Activated CD4-positive, alpha-beta T cell treated with anti-CD3 and anti-CD28 coated beads for 48 hours (primary cell): ENCODE results near the gene SLC35G2.
A peak's percentile ranks its signal among the peaks of the same experiment; 100 is the strongest.
"Not testable (repeated sequence)": the region's sequence is repeated elsewhere in the genome, so short reads cannot be mapped to it uniquely, and the experiment has no call there.

Experiments
- DNase-seq: peaks from one replicate; pipeline ENCODE4 v3.0.0-alpha.2; 2020

Gene SLC35G2

DNA sequence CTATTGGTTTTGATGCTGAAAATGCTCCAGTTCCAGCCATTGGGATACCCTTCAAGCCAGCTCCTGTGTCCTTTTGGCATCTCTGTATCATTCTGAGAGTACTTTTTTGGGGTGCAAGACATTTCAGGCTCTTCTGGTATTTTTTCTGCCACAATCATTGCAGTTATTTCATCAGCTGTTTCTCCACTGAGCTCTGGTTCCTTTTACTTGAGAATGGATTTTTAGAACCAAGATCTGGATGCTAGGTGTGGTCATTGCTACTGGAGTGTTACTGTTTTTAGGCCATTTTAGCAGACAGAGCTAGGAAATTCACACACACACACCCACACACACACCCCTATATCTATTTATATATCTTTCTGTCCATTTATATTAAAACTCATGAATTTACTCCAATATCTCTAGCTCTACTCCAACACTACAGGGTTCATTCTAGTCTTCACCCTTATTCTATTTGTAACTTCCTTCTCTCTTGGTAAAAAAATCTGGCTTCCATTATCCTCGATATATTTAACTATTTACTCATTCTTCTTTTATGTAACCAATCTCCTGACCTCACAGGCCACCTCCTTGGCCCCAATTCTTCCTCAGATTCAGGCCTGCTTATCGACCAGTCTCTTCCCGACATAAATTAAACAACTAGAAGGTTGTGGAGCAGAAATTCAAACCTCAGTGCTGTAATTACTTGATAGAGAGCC, 17.0 kb downstream of the SLC35G2 start:
- no peak for DNase-seq

DNA sequence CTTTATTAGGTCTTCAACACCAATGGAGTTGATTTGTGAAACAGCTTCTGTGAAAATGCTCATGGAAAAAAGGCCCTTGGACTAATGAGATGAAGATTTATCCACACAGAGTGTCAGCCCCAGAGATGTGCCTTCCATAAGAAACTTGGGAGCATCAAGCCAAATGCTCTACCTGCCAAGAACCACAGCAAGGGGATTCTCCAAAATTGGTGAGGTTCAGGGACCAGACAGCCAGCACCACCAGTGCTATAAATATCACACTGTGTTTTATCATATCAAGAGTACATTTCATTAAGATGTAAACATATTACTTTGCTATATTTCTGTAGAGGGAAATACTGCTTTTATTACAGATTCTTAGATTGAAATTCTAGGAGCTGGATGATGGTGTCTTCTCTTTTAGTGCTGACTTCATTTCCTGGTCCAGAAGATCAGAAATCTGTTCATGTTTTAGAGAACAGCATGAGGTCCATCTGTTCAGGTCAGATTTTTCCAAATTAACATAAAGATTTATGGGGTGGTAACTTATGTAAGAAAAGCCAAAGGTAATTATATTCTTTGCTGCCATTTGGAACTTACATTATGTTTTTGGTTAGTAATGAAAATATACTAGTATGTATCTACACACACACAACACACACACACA, 17.7 kb downstream of the SLC35G2 start:
- DNase-seq = no peak

GRCh38 chr3:136838641-136839555, 20.0 kb downstream of the SLC35G2 start:
- DNase-seq = no peak

- DNase-seq = no peak
Observed at GRCh38 chr3:136839556-136839931, 20.6 kb downstream of the SLC35G2 start.

DNA sequence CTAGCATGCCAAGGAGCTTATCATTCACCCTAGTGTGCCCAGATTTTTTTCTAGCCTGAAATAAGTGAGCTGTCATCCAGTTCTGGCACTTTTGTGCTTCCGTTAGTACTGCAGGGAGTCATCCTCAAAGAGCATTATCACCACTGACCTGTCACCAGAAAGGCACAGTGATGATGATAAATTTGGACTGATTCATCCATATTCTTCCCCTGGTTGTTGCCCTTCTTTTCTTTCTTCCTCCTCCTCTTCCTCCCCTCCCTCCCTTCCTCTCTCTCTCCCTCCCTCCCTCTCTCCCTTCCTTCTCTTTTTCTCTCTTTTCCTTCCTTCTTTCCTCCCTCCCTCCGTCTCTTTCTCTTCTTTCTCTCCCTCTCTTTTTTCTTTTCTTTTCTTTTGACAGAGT, 21.3 kb downstream of the SLC35G2 start:
- DNase-seq = no peak

- no peak for DNase-seq
Observed at GRCh38 chr3:136842294-136842693, 23.4 kb downstream of the SLC35G2 start.

GRCh38 chr3:136844724-136845123, 25.8 kb downstream of the SLC35G2 start:
- no peak for DNase-seq

DNA sequence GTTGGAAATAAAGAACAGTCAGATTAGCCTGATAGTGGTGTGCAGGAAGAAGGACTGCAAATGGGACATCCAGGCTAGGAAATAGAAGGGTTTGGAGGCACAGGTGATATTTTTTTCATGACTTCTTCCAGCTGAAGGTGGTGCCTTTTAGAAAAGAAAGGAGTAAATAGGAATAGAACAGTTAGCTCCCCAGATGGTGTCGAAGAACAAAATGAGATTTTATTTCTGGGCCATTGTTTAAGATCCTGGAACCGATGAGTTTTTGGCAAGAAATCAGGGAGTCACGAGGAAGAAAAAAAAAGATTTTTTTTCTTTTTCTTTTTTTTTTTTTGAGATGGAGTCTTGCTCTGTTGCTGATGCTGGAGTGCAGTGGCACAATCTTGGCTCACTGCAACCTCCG, 33.3 kb downstream of the SLC35G2 start:
- DNase-seq = no peak

DNA sequence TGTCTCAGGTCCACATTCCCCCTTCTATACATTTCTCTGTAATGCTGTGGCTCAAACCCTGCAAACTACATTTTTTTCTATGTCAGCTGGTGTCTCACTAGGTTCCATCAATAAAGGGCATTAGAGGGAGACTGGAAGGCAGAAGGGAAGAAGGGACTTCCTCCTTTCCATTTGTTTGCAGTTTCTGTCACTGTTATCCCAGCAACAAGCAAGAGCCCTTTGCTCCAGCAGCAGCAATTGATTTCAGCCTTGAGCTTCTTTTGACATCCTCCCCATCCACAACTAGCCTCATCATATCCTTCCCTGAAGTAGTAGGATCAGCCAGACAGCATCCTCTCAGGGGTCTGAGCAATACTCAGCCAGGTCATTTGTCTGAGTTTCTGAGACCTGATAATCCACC, 37.7 kb downstream of the SLC35G2 start:
- DNase-seq = no peak

DNA sequence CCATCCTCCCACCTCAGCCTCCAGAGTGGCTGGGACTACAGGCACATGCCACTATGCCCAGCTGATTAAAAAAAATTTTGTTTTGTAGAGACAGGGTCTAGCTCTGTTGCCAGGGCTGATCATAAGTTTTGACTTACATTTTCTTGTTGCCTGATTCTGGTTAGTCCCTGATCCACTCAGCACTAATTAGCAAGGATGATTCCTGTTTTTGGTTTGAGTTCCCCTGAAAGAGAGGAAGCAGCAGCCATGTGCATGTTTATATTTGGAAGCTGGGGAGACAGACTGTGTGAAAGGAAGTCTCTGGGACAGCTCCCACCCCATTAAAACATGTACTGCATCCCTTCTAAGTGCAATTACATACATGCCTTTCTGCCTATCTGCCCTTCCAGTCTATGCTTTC, 39.5 kb downstream of the SLC35G2 start:
- no peak for DNase-seq

DNA sequence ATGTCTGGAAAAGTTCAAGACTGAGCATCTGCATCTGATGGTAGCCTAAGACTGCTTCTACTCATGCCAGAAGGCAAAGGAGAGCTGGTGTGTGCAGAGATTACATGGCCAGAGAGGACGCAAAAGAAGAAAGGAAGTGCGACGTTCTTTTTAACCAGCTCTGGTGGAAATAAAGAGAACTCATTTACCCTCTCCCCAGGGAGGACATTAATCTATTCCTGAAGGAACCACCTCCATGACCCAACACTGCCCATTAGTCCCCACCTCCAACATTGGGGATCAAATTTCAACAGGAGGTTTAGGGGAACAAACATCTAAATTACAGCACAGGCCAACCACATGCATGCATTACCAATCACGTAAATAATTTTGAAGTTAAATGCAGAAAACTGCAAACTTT, 41.6 kb downstream of the SLC35G2 start:
- no peak for DNase-seq

- peak; percentile 98 for DNase-seq
Observed at GRCh38 chr3:136861890-136862616, 43.1 kb downstream of the SLC35G2 start, which contains the start of gene NCK1. Gene NCK1, plus strand, starts transcription at chr3:136862208. Its CDS starts 65,794 bp downstream, at chr3:136928002.

GRCh38 chr3:136862617-136863322, 43.8 kb downstream of the SLC35G2 start:
- DNase-seq = peak; percentile 59

- DNase-seq = no peak
Observed at GRCh38 chr3:136869282-136869681, 50.4 kb downstream of the SLC35G2 start.

DNA sequence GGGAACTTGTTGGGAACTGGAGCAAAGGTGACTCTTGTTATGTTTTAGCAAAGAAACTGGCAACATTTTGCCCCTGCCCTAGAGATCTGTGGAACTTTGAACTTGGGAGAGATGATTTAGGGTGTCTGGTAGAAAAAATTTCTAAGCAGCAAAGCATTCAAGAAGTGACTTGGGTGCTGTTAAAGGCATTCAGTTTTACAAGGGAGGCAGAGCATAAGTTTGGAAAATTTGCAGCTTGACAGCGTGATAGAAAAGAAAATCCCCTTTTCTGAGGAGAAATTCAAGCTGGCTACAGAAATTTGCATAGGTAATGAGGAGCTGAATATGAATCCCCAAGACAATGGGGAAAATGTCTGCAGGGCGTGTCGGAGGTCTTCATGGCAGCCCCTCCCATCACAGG, 53.3 kb downstream of the SLC35G2 start:
- DNase-seq = not testable (repeated sequence)

DNA sequence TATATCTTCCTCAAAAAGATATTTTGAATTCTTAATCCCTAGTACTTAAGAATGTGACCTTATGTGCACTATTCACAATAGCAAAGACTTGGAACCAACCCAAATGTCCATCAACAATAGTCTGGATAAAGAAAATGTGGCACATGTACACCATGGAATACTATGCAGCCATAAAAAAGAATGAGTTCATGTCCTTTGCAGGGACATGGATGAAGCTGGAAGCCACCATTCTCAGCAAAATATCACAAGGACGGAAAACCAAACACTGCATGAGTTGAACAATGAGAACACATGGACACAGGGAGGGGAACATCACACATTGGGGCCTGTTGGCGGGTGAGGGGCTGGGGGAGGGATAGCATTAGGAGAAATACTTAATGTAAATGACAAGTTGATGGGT, 60.6 kb downstream of the SLC35G2 start:
- DNase-seq = not testable (repeated sequence)

DNA sequence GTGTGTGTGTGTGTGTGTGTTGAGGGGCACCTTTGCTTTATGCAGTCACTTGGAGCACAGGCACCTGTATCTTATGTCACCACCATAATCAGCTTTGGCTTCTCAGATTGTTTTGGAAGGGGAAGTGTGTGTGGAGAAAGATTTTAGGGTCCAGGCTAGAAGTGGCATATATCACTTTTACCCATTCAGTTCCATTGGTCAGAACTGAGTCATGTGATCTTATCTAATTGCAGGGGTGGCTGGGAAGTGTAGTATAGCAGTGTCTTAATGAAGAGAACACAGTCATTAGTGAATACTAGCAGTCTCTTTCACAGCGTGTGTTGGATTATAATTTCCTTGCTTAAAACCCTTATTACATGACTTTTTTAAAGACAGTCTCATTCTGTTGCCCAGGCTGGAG, 63.6 kb downstream of the SLC35G2 start:
- DNase-seq = no peak

GRCh38 chr3:136883967-136884720, 65.2 kb downstream of the SLC35G2 start:
- no peak for DNase-seq

GRCh38 chr3:136885357-136886213, 66.7 kb downstream of the SLC35G2 start:
- no peak for DNase-seq

- DNase-seq = no peak
Observed at GRCh38 chr3:136889947-136890346, 71.0 kb downstream of the SLC35G2 start.
